ENCODE results near the gene STATH.

DNA sequence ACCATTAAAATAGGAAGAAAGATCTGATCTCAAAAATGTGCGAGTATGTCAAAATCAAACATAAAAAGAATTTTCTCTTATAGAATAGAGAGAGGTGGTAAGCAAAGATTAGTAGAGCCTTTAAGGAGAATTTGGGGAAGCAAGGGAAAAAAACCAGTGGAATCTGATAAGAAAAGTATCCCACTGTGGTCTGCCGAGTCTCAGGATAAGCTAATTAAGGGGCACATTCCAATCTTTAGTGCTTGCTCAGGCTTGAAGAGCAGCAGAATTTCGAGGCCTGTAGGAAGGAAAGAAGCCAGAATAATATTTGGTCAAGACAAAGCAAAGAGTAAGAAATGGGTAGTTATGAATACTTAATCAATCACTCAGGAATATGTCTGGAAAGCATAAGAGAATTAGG is 13.0 kb downstream of the STATH start:
- TF ChIP-seq POLR2A (IDR thresholded peaks at IDR 0.05), result no peak
- TF ChIP-seq EP300 (IDR thresholded peaks at IDR 0.05), result no peak

Data from ovary (tissue), 1 donor.